T-helper 2 cell treated with Interferon-gamma antibody and Interleukin-4, amounts not matched to agents 5 μg/mL and 100 μg/mL, for 36 hours (primary cell): Measurements from ENCODE around the gene GABRB1.

Experiments
- DNase-seq: peaks from one replicate; pipeline ENCODE4 v3.0.0; 2021; ENCODE audit warnings: low spot score
- H3K27ac Mint-ChIP-seq: one replicate; pipeline ENCODE4 v1.8.0; 2021; ENCODE audit warnings: mild to moderate bottlenecking, mixed read lengths
- H3K27me3 Mint-ChIP-seq: one replicate; pipeline ENCODE4 v1.8.0; 2021; ENCODE audit warnings: low read depth, mixed read lengths
- H3K36me3 Mint-ChIP-seq: one replicate; pipeline ENCODE4 v1.8.0; 2021; ENCODE audit warnings: low read depth, mixed read lengths
- H3K4me1 Mint-ChIP-seq: one replicate; pipeline ENCODE4 v1.8.0; 2021; ENCODE audit warnings: low read depth, mixed read lengths
- H3K4me3 Mint-ChIP-seq: one replicate; pipeline ENCODE4 v1.8.0; 2022; ENCODE audit warnings: mild to moderate bottlenecking, moderate library complexity, mixed read lengths
- H3K9me3 Mint-ChIP-seq: one replicate; pipeline ENCODE4 v1.8.0; 2021; ENCODE audit warnings: mixed read lengths

Gene GABRB1

GRCh38 chr4:47061435-47061834, 30.1 kb downstream of the GABRB1 start:
- Mint-ChIP-seq H3K9me3 (no peaks in the 10 kb centered on the region), H3K27ac (no peak overlapping the region), H3K36me3 (no peaks in the 10 kb centered on the region), H3K4me3 (no peak overlapping the region), H3K27me3 (no peaks in the 10 kb centered on the region), H3K4me1 (no peaks in the 10 kb centered on the region)
- DNase-seq = no peak

- Mint-ChIP-seq H3K4me1 (no peaks in the 10 kb centered on the region), H3K9me3 (no peaks in the 10 kb centered on the region), H3K27ac (no peak overlapping the region), H3K4me3 (no peak overlapping the region), H3K36me3 (no peaks in the 10 kb centered on the region), H3K27me3 (no peaks in the 10 kb centered on the region)
- DNase-seq = no peak
Measured at GRCh38 chr4:47065051-47065481, 33.7 kb downstream of the GABRB1 start.

- H3K36me3 Mint-ChIP-seq = no peaks in the 10 kb centered on the region
- no peak for DNase-seq
- no peaks in the 10 kb centered on the region for H3K27me3 Mint-ChIP-seq
- no peak overlapping the region for H3K27ac Mint-ChIP-seq
- H3K4me3 Mint-ChIP-seq = no peak overlapping the region
- no peaks in the 10 kb centered on the region for H3K9me3 Mint-ChIP-seq
- H3K4me1 Mint-ChIP-seq = no peaks in the 10 kb centered on the region
Measured at GRCh38 chr4:47068986-47069385, 37.6 kb downstream of the GABRB1 start.

GRCh38 chr4:47071901-47072341, 40.6 kb downstream of the GABRB1 start:
- DNase-seq = no peak
- H3K27ac Mint-ChIP-seq = no peak overlapping the region
- H3K27me3 Mint-ChIP-seq = no peaks in the 10 kb centered on the region
- no peaks in the 10 kb centered on the region for H3K36me3 Mint-ChIP-seq
- H3K4me3 Mint-ChIP-seq = no peak overlapping the region
- H3K4me1 Mint-ChIP-seq = no peaks in the 10 kb centered on the region
- H3K9me3 Mint-ChIP-seq = no peaks in the 10 kb centered on the region

- no peak overlapping the region for H3K27ac Mint-ChIP-seq
- no peaks in the 10 kb centered on the region for H3K27me3 Mint-ChIP-seq
- no peaks in the 10 kb centered on the region for H3K9me3 Mint-ChIP-seq
- no peaks in the 10 kb centered on the region for H3K36me3 Mint-ChIP-seq
- no peaks in the 10 kb centered on the region for H3K4me1 Mint-ChIP-seq
- DNase-seq = no peak
- no peak overlapping the region for H3K4me3 Mint-ChIP-seq
Measured at GRCh38 chr4:47073647-47074046, 42.3 kb downstream of the GABRB1 start.

- Mint-ChIP-seq H3K4me3 (no peak overlapping the region), H3K9me3 (no peaks in the 10 kb centered on the region), H3K27ac (no peak overlapping the region), H3K27me3 (no peaks in the 10 kb centered on the region), H3K4me1 (no peaks in the 10 kb centered on the region), H3K36me3 (no peaks in the 10 kb centered on the region)
- DNase-seq = no peak
Measured at GRCh38 chr4:47074816-47075215, 43.4 kb downstream of the GABRB1 start.

- DNase-seq = no peak
- Mint-ChIP-seq H3K9me3 (no peaks in the 10 kb centered on the region), H3K27ac (no peak overlapping the region), H3K4me1 (no peaks in the 10 kb centered on the region), H3K4me3 (no peak overlapping the region), H3K27me3 (no peaks in the 10 kb centered on the region), H3K36me3 (no peaks in the 10 kb centered on the region)
Measured at GRCh38 chr4:47075262-47075661, 43.9 kb downstream of the GABRB1 start.

- Mint-ChIP-seq H3K36me3 (no peaks in the 10 kb centered on the region), H3K4me3 (no peak overlapping the region), H3K4me1 (no peaks in the 10 kb centered on the region), H3K27ac (no peak overlapping the region), H3K9me3 (no peaks in the 10 kb centered on the region), H3K27me3 (no peaks in the 10 kb centered on the region)
- no peak for DNase-seq
Measured at GRCh38 chr4:47075919-47076318, 44.6 kb downstream of the GABRB1 start.

- H3K4me1 Mint-ChIP-seq = no peaks in the 10 kb centered on the region
- H3K27me3 Mint-ChIP-seq = no peaks in the 10 kb centered on the region
- H3K27ac Mint-ChIP-seq = no peak overlapping the region
- H3K36me3 Mint-ChIP-seq = no peaks in the 10 kb centered on the region
- no peak overlapping the region for H3K4me3 Mint-ChIP-seq
- H3K9me3 Mint-ChIP-seq = no peaks in the 10 kb centered on the region
- DNase-seq = no peak
Measured at GRCh38 chr4:47084111-47084510, 52.7 kb downstream of the GABRB1 start.

- H3K9me3 Mint-ChIP-seq = no peaks in the 10 kb centered on the region
- H3K27ac Mint-ChIP-seq = no peak overlapping the region
- H3K27me3 Mint-ChIP-seq = no peaks in the 10 kb centered on the region
- DNase-seq = no peak
- H3K36me3 Mint-ChIP-seq = no peaks in the 10 kb centered on the region
- H3K4me1 Mint-ChIP-seq = no peaks in the 10 kb centered on the region
- H3K4me3 Mint-ChIP-seq = no peak overlapping the region
Measured at GRCh38 chr4:47084795-47085194, 53.4 kb downstream of the GABRB1 start.

- no peaks in the 10 kb centered on the region for H3K27me3 Mint-ChIP-seq
- no peaks in the 10 kb centered on the region for H3K36me3 Mint-ChIP-seq
- no peak for DNase-seq
- no peaks in the 10 kb centered on the region for H3K4me1 Mint-ChIP-seq
- no peak overlapping the region for H3K27ac Mint-ChIP-seq
- H3K4me3 Mint-ChIP-seq = no peak overlapping the region
- no peaks in the 10 kb centered on the region for H3K9me3 Mint-ChIP-seq
Measured at GRCh38 chr4:47088298-47088697, 56.9 kb downstream of the GABRB1 start.

GRCh38 chr4:47095884-47096283, 64.5 kb downstream of the GABRB1 start:
- H3K27me3 Mint-ChIP-seq = no peaks in the 10 kb centered on the region
- no peaks in the 10 kb centered on the region for H3K4me1 Mint-ChIP-seq

GRCh38 chr4:47101453-47101852, 70.1 kb downstream of the GABRB1 start:
- no peak for DNase-seq
- H3K4me3 Mint-ChIP-seq = no peak overlapping the region
- H3K27ac Mint-ChIP-seq = no peak overlapping the region
- H3K4me1 Mint-ChIP-seq = no peaks in the 10 kb centered on the region
- no peaks in the 10 kb centered on the region for H3K27me3 Mint-ChIP-seq
- H3K9me3 Mint-ChIP-seq = no peaks in the 10 kb centered on the region
- no peaks in the 10 kb centered on the region for H3K36me3 Mint-ChIP-seq

More at GRCh38 chr4:47095884-47096283, 64.5 kb downstream of the GABRB1 start:
- no peak for DNase-seq
- H3K27ac Mint-ChIP-seq = no peak overlapping the region
- no peaks in the 10 kb centered on the region for H3K36me3 Mint-ChIP-seq
- H3K9me3 Mint-ChIP-seq = no peaks in the 10 kb centered on the region
- no peak overlapping the region for H3K4me3 Mint-ChIP-seq

GRCh38 chr4:47104986-47105385, 73.6 kb downstream of the GABRB1 start:
- Mint-ChIP-seq H3K27ac (no peak overlapping the region), H3K9me3 (no peaks in the 10 kb centered on the region), H3K36me3 (no peaks in the 10 kb centered on the region), H3K4me3 (no peak overlapping the region), H3K27me3 (peaks cover 3% of the 10 kb centered on the region), H3K4me1 (no peaks in the 10 kb centered on the region)
- no peak for DNase-seq

GRCh38 chr4:47106561-47106960, 75.2 kb downstream of the GABRB1 start:
- Mint-ChIP-seq H3K27me3 (peaks cover 3% of the 10 kb centered on the region), H3K36me3 (no peaks in the 10 kb centered on the region), H3K4me3 (no peak overlapping the region), H3K27ac (no peak overlapping the region), H3K4me1 (no peaks in the 10 kb centered on the region), H3K9me3 (no peaks in the 10 kb centered on the region)
- DNase-seq = no peak
